ENCODE data around the gene ABHD5.

- TF ChIP-seq CTCF (conservative IDR thresholded peaks at IDR 0.05) (no peak), ZFX (IDR thresholded peaks at IDR 0.05) (no peak)
Observed at GRCh38 chr3:43753741-43754715, 63.3 kb downstream of the ABHD5 start.

Measured in C4-2B (cell line).